GM12874 (cell line): Measurements from ENCODE around the gene CDC16.

Experiments
- TF ChIP-seq, protein P1 (sequence below): IDR thresholded peaks from 2 replicates; pipeline ENCODE4 v1.5.1; 2011; ENCODE audit warnings: low read depth, mild to moderate bottlenecking, control low read depth, low read length, moderate library complexity; ENCODE audit not compliant: insufficient read depth

CDC16 gene

DNA sequence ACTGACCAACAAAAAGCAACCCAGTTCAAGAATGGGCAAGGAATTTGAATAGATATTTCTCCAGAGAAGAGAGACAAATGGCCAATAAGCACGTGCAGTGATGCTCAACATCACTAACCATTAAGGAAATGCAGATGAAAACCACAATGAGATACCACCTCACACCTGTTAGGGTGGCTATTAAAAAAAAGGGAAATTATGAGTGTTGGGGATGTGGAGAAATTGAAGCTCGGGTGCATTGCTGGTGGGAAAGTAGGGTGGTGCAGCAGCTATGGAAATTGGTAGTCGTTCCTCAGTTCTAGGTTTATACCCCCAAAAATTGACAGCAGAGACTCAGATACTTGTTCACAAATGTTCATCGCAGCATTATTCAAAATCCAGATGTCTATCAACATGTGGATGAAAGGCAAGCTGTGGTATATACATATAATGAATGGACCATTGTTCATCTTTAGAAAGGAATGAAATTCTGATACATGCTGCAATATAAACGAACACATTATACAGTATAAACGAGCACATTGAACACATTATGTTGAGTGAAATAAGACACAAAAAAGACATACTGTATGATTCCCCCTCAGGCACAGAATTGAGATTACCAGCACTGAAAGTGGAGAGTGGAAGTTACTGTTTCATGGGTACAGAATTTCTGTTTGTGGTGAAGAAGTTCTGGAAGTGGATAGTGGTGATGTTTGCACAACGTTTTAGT, 80.5 kb downstream of the CDC16 start:
- TF ChIP-seq, protein P1, sequence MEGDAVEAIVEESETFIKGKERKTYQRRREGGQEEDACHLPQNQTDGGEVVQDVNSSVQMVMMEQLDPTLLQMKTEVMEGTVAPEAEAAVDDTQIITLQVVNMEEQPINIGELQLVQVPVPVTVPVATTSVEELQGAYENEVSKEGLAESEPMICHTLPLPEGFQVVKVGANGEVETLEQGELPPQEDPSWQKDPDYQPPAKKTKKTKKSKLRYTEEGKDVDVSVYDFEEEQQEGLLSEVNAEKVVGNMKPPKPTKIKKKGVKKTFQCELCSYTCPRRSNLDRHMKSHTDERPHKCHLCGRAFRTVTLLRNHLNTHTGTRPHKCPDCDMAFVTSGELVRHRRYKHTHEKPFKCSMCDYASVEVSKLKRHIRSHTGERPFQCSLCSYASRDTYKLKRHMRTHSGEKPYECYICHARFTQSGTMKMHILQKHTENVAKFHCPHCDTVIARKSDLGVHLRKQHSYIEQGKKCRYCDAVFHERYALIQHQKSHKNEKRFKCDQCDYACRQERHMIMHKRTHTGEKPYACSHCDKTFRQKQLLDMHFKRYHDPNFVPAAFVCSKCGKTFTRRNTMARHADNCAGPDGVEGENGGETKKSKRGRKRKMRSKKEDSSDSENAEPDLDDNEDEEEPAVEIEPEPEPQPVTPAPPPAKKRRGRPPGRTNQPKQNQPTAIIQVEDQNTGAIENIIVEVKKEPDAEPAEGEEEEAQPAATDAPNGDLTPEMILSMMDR, result no peak

DNA sequence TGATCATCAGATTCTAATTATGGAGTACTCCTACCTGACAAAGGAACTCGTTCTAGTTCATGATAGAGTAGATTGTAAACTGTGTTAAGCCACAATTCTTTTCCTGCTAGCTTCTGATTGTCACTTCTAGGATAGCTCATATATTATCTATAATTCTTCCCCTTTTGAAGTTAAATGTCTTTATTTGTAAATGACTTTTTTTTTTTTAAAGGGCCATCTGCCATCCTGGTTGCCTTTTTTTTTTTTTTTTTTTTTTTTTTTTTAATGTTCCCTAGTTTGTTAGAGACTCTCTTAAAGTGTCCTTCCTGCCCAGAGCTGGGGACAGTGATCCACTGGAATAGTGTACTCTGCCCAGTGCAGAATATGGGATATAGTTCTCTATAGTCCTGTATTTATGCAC, 83.9 kb downstream of the CDC16 start:
- TF ChIP-seq, protein P1, result no peak

DNA sequence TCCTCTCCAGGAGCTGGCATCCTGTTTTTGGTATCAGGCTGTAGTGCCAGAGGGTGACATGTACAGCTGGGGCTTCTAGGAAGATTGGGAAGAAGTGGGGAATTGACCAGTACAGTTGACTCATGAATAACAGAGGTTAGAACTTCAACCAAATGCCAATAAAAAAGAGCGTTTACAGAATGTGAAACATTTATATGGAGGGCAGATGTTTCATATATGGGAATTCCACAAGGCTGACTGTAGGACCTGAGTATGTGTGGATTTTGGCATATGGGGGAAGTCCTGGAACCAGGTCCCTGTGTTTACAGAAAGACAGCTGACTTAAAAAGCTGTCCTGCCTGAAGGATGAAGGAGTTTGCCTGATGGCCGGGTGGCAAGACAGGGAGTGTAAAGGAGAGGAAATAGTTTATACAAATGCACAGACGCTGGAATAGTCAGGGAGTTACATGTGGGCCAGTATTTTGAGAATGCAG, 84.8 kb downstream of the CDC16 start:
- TF ChIP-seq, protein P1, result no peak

DNA sequence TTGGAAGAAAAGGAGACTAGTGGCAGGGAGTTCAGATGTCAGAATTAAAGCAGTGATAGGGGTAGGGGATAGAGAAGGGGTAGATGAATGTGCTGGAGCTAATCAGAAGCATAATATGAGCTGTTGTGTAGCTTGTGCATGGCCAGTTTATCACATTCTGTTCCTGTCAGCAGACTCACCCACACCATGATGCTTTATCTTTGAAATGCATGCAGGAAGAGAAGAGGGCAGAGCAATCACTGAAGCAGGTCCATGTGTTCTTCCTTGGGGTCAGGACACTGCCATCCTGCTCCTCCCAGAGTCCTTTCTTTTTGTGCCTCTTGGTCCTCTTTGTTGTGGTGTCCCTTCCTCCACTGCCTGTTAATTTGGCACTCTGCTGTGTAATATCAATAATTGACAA, 85.4 kb downstream of the CDC16 start:
- TF ChIP-seq, protein P1, result no peak

DNA sequence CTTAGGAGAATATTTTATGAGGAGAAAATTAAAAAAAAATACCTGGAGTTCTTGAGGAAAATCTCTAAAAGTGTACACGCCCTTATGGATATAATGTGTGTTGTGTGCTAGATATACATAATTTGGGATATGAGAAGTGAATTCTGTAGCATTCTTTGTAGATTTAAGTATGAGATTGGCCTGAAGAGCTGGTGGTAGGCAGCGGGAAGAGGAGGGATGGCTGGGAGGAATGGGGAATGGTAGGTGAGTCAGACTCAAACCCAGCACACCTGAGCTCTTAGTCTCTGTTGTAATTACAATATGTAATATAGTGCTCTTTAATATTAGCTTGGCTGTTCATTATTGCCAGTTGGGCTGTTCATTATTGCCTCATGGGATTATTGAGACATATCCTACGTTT, 86.6 kb downstream of the CDC16 start:
- TF ChIP-seq, protein P1, result no peak
